B cell (primary cell): ENCODE measurements around the gene CBX2. TPM values are rescaled to one million over a fixed set of nuclear protein-coding genes. Genes with fewer than 3 reads are reported as not detected.

Experiments used
- ATAC-seq: fragments of 200-7000 bp; cut with Tn5 transposase; one replicate; pipeline ENCODE4 v1.10.0; 2021; ENCODE audit warnings: low read depth, mild to moderate bottlenecking, moderate number of reproducible peaks, moderate library complexity
- CTCF ChIA-PET: fragments of 350-600 bp; sonication (Branson Sonifier 250); formaldehyde crosslinking; loops from one replicate; lab custom pipeline; 2021; ENCODE audit warnings: antibody characterized with exemption, inconsistent platforms; lab: Charles Lee
- POLR2A ChIA-PET: fragments of 350-600 bp; sonication (Branson Sonifier 250); formaldehyde crosslinking; loops from one replicate; lab custom pipeline; 2021; ENCODE audit warnings: antibody characterized with exemption; lab: Charles Lee
- DNase-seq: peaks from one replicate; pipeline ENCODE4 v3.0.0; 2013
- H2AFZ ChIP-seq: 2 replicates; pipeline ENCODE4 v1.6.1; 2012; ENCODE audit warnings: mild to moderate bottlenecking, low read depth, low read length; ENCODE audit not compliant: insufficient read depth, poor library complexity, severe bottlenecking
- H3K27ac ChIP-seq, 2 donors: 1 replicate in 1 of 2; 2 replicates in 1 of 2; pipeline ENCODE4 v1.5.1; 2012 to 2013; ENCODE audit warnings: low read length in 2 of 2, mild to moderate bottlenecking in 2 of 2, moderate library complexity in 1 of 2
- H3K27me3 ChIP-seq, 4 experiments: fragments of 200-600 bp in 1 of 4; sonication (generic) in 1 of 4; replicated peaks in 1 of 4; 1 replicate in 2 of 4; 2 replicates in 2 of 4; pipeline versions ENCODE4 v1.6.1 to v1.7.0; 2013 to 2016; ENCODE audit warnings: low read length in 3 of 4, mild to moderate bottlenecking in 2 of 4, mixed read lengths in 1 of 4, moderate library complexity in 1 of 4; ENCODE audit not compliant: insufficient read depth in 4 of 4, control insufficient read depth in 3 of 4; ENCODE audit errors: control extremely low read depth in 1 of 4
- H3K36me3 ChIP-seq, 2 experiments: replicated peaks in 1 of 2; 1 replicate in 1 of 2; 2 replicates in 1 of 2; pipeline versions ENCODE4 v1.6.1 to v1.7.1; 2013; ENCODE audit warnings: low read length in 1 of 2; ENCODE audit not compliant: insufficient read depth in 2 of 2, control insufficient read depth in 1 of 2; ENCODE audit errors: control extremely low read depth in 1 of 2, extremely low read depth in 1 of 2
- H3K4me1 ChIP-seq, 2 donors: fragments of 200-600 bp in 1 of 2; sonication (generic) in 1 of 2; 1 replicate in 1 of 2; 2 replicates in 1 of 2; pipeline versions ENCODE4 v1.5.1 to v1.6.1; 2013 to 2017; ENCODE audit warnings: low read length in 2 of 2; ENCODE audit not compliant: control insufficient read depth in 2 of 2, insufficient read depth in 2 of 2
- H3K4me2 ChIP-seq: replicated peaks from 2 replicates; pipeline ENCODE3; 2012; ENCODE audit warnings: mild to moderate bottlenecking, low read depth, low read length; ENCODE audit not compliant: poor library complexity, severe bottlenecking
- H3K4me3 ChIP-seq, 5 experiments: fragments of 200-600 bp in 1 of 5; sonication (generic) in 1 of 5; 1 replicate in 3 of 5; 2 replicates in 2 of 5; pipeline versions ENCODE4 v1.5.1 to v1.7.0; 2011 to 2016; ENCODE audit warnings: low read length in 4 of 5, mild to moderate bottlenecking in 4 of 5, low read depth in 2 of 5, control low read depth in 1 of 5, moderate library complexity in 1 of 5; ENCODE audit not compliant: insufficient read depth in 1 of 5; ENCODE audit errors: control extremely low read depth in 1 of 5, extremely low read depth in 1 of 5
- H3K79me2 ChIP-seq: fragments of 200-600 bp; sonication (generic); one replicate; pipeline ENCODE4 v1.6.0; 2016; ENCODE audit warnings: low read length; ENCODE audit not compliant: control insufficient read depth, insufficient read depth
- H3K9ac ChIP-seq: fragments of 200-600 bp; sonication (generic); 2 replicates; pipeline ENCODE4 v1.6.1; 2017; ENCODE audit warnings: mild to moderate bottlenecking, low read length, moderate library complexity
- H3K9me3 ChIP-seq, 3 donors: one replicate each; pipeline versions ENCODE4 v1.6.1 to v1.7.1; 2013; ENCODE audit warnings: low read length in 2 of 3; ENCODE audit not compliant: control insufficient read depth in 2 of 3, insufficient read depth in 1 of 3; ENCODE audit errors: control extremely low read depth in 1 of 3
- H4K20me1 ChIP-seq: 2 replicates; pipeline ENCODE4 v1.6.0; 2012; ENCODE audit warnings: mild to moderate bottlenecking, low read length; ENCODE audit not compliant: insufficient read depth, control insufficient read depth, poor library complexity, severe bottlenecking
- H3K27ac Mint-ChIP-seq: one replicate; pipeline ENCODE4 v1.8.0; 2021; ENCODE audit warnings: mixed read lengths
- H3K27me3 Mint-ChIP-seq: one replicate; pipeline ENCODE4 v1.8.0; 2021; ENCODE audit warnings: mixed read lengths
- H3K4me1 Mint-ChIP-seq: one replicate; pipeline ENCODE4 v1.8.0; 2021; ENCODE audit warnings: mixed read lengths
- H3K4me3 Mint-ChIP-seq: one replicate; pipeline ENCODE4 v1.8.0; 2021; ENCODE audit warnings: mixed read lengths
- H3K9me3 Mint-ChIP-seq: one replicate; pipeline ENCODE4 v1.8.0; 2022; ENCODE audit warnings: mixed read lengths; ENCODE audit not compliant: insufficient read depth
- EZH2 ChIP-seq: IDR thresholded peaks from 2 replicates; pipeline ENCODE4 v1.6.1; 2012; ENCODE audit warnings: borderline replicate concordance, low read depth, mild to moderate bottlenecking, moderate library complexity, low read length; ENCODE audit not compliant: insufficient read depth, poor library complexity, severe bottlenecking
- WGBS: methylation state at CpG from one replicate; pipeline ENCODE4 v1.1.5; 2013; ENCODE audit warnings: missing lambda C conversion rate; ENCODE audit not compliant: insufficient coverage; 5-methylcytosine and 5-hydroxymethylcytosine counted together
- intact Hi-C: fragments of 100-400 bp; cut with micrococcal nuclease; formaldehyde crosslinking; loops from one replicate; pipeline ENCODE4 v1.10.0; 2022
- polyA plus RNA-seq: library from polyadenylated mRNA; depleted of rRNA; stranded (reverse); fragments of >200 nt; gene quantifications from 2 replicates; pipeline ENCODE4 v1.2.3, GENCODE V29; 2012
- total RNA-seq, 2 donors: library from RNA; stranded (reverse); fragments of 120-200 nt in 1 of 2; gene quantifications; 1 replicate in 1 of 2; 2 replicates in 1 of 2; pipeline versions ENCODE4 v1.2.3 to v1.2.4, GENCODE V29; 2013 to 2022
- TF ChIP-seq, protein P1 (sequence below): fragments of 200-600 bp; IDR thresholded peaks from one replicate; pipeline ENCODE4 v1.8.0; 2022; ENCODE audit warnings: antibody characterized with exemption, mild to moderate bottlenecking

Gene CBX2
- total and polyA plus RNA-seq, 2 donors (not counting 1 experiment from before 2014, with no cell fraction given): 0.10 to 0.47 TPM

GRCh38 chr17:79833110-79833450 lies 55.1 kb downstream of the CBX2 start:
- H3K27ac Mint-ChIP-seq: no peak overlapping the region
- peaks cover 0 to 2% (median 0%) of the 10 kb centered on the region in 4 experiments for H3K27me3 ChIP-seq
- H3K4me1 ChIP-seq: peaks cover 21 to 52% of the 10 kb centered on the region in 2 donors
- no peaks in the 10 kb centered on the region for H3K9me3 Mint-ChIP-seq
- WGBS: no CpG with 5 or more reads among the region's 7 CpGs
- peaks cover 0 to 6% (median 0%) of the 10 kb centered on the region in 3 donors for H3K9me3 ChIP-seq
- H3K4me3 ChIP-seq: no peak overlapping the region
- DNase-seq (no peak), ATAC-seq (no peak)
- no peak overlapping the region for H3K9ac ChIP-seq
- ChIA-PET POLR2A (interaction anchor here (0.6 to 0.9 kb wide), 3 partner anchors 11 to 52 kb away, joined by 3 to 4 read pairs (median 3); partner anchors contain the start of gene CBX8), CTCF (interaction anchor here (0.7 to 1.6 kb wide), 4 partner anchors 10 to 15 kb away, joined by 3 to 6 read pairs (median 4); no protein-coding TSS in a partner anchor)
- peaks cover 78% of the 10 kb centered on the region for H4K20me1 ChIP-seq
- no peak overlapping the region for H2AFZ ChIP-seq
- peaks cover 43% of the 10 kb centered on the region for H3K79me2 ChIP-seq
- peaks cover 0 to 34% of the 10 kb centered on the region in 2 experiments for H3K36me3 ChIP-seq
- H3K4me2 ChIP-seq: no peak overlapping the region
- H3K4me1 Mint-ChIP-seq: peaks cover 33% of the 10 kb centered on the region
- H3K27ac ChIP-seq: no peak overlapping the region
- intact Hi-C loops: loop anchor here (10.0 kb wide), 1 partner anchor 1698 kb away; the partner anchor contains the start of gene TMC8
- no peak for TF ChIP-seq EZH2
- TF ChIP-seq, protein P1, sequence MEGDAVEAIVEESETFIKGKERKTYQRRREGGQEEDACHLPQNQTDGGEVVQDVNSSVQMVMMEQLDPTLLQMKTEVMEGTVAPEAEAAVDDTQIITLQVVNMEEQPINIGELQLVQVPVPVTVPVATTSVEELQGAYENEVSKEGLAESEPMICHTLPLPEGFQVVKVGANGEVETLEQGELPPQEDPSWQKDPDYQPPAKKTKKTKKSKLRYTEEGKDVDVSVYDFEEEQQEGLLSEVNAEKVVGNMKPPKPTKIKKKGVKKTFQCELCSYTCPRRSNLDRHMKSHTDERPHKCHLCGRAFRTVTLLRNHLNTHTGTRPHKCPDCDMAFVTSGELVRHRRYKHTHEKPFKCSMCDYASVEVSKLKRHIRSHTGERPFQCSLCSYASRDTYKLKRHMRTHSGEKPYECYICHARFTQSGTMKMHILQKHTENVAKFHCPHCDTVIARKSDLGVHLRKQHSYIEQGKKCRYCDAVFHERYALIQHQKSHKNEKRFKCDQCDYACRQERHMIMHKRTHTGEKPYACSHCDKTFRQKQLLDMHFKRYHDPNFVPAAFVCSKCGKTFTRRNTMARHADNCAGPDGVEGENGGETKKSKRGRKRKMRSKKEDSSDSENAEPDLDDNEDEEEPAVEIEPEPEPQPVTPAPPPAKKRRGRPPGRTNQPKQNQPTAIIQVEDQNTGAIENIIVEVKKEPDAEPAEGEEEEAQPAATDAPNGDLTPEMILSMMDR: no peak
- H3K4me3 Mint-ChIP-seq: no peak overlapping the region
- H3K27me3 Mint-ChIP-seq: no peaks in the 10 kb centered on the region
